Measurements from ENCODE around the gene EDEM2.
"Not testable (repeated sequence)": the region's sequence is repeated elsewhere in the genome, so short reads cannot be mapped to it uniquely, and the experiment has no call there.

Gene EDEM2

GRCh38 chr20:35122756-35123405 is 24.3 kb downstream of the EDEM2 start:
- no peak for DNase-seq

GRCh38 chr20:35121186-35121585 is 25.9 kb downstream of the EDEM2 start:
- no peak for DNase-seq

GRCh38 chr20:35120012-35120701 is 27.0 kb downstream of the EDEM2 start:
- DNase-seq, result no peak

- DNase-seq, result no peak
Observed at GRCh38 chr20:35117629-35118028, 29.5 kb downstream of the EDEM2 start.

GRCh38 chr20:35117196-35117595 is 29.9 kb downstream of the EDEM2 start:
- no peak for DNase-seq

DNA sequence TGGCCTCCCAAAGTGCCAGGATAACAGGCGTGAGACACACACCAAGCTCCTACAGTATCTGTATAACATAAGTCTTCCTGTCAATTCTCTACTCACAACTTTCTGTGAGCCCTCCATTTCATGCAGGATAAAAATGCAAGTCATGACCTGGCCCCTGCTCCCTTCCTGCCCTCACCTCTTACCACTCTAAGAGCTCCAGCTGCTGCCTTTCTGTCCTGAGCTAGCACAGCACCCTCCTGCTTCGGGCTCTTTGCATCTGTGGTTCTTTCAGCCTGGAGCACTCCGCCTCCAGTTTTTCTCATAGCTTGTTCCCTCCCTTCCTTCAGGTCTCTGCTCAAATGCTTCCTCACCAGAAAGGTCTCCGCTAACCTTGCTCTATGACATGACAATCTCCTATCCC is 30.9 kb downstream of the EDEM2 start:
- DNase-seq, result no peak

DNA sequence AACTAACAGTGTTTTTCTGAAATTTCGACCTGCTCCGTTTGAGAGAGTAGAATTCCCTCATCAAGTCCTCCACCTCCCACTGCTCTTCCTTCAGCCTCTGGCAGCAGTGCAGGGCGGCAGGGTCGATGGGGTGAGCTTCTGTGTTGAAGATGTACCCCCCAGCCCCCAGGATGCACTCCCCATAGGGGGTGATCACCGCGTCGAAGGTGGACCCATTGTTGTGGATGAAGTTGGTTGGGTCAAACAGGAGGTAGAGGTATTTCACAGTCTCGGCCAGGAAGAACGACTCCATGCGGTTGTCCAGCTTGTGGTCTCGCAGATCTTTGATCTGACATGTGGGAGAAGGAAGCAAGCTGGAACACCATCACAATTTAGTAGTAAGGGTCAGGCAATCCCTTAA is 31.5 kb downstream of the EDEM2 start:
- DNase-seq, result no peak

GRCh38 chr20:35112276-35112675 is 34.9 kb downstream of the EDEM2 start:
- DNase-seq, result not testable (repeated sequence)

DNA sequence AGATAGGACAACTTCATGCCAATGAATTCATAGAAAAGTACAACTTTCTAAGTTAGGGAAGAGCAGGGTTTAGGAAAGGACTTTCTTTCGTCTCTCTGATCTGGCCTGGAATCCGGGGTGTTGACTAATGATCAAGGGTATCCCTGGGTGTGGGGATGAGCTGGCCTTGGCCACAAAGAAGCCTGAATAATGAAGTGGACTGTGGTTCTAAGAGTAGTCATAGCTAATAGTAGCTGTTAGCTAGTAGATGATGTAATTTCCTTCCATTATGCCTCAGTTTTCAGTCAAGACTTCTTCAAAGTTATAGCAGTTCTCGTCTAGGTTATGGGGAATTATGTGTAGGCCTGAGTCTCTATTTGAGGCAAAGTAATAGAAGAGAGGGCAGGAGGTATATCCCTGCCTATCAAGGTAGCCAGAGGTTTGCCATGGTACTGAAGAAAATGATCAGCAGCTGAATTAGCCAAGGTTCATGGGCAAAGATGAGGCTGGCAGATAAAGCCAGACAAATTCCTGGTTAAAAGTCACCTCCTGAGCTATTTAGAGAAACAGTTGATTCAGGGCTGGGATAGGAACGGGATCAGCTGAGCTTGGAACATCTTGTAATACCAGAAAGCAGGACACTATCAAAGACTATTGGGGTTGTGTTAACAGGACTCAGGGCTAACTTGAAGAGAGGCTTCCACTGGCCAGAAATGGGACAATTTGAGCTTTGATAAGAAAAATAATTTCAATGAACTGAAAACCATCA is 35.8 kb downstream of the EDEM2 start:
- no peak for DNase-seq

- DNase-seq, result no peak
Observed at GRCh38 chr20:35108921-35109320, 38.2 kb downstream of the EDEM2 start.

GRCh38 chr20:35106827-35107380 is 40.2 kb downstream of the EDEM2 start:
- no peak for DNase-seq

GRCh38 chr20:35104685-35105295 is 42.3 kb downstream of the EDEM2 start:
- DNase-seq, result no peak

DNA sequence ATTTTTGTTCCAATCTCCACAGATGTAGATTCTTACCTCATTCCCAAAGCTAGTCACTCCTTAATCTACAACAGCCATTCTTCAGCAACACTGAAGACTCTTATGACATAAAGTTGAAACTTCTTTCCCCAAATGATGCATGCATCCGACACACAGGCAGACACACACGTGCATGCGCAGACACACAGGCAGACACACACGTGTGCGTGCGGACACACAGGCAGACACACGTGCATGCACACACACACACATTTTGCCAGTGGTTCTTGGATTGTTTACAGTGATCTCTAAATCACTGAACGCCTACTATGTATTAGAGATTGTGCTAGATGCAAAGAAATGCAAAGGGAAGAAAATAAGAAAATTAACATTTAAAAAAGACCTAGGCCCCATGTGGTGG is 45.5 kb downstream of the EDEM2 start:
- DNase-seq, result no peak

DNA sequence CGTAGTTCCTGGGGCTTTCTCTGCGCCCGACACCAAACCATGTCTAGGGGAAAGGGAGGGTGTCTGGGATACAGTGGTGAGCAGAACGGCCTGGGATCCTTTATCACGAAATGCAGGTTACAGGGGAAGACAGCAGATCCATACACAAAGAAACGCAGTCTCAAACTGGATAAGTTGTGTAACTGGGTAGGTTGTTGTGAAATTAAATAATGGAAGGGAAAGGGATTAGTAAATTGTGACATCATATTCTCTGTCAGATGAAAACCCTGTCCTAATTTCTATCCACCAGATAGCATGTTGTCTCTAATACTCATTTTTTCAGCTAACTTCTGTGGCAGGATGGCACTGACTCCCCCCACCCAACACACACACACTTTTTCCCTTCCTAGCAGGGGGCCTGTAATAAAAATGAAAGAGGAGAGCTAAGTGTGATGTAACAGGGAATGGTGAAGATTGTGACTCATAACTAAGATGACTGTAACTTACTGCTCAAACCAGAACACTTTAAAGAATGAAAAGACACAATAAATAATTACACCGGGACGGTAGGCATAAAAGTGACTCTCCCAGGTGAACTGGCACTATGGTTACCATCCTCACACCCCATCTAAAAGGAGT is 53.8 kb downstream of the EDEM2 start:
- DNase-seq, result no peak

- DNase-seq, result peak; percentile 51
Observed at GRCh38 chr20:35092524-35093266, 54.4 kb downstream of the EDEM2 start, which contains the start of gene TRPC4AP. Gene TRPC4AP (minus strand): TSS chr20:35092807. CDS start chr20:35092781, 26 bp downstream.

DNA sequence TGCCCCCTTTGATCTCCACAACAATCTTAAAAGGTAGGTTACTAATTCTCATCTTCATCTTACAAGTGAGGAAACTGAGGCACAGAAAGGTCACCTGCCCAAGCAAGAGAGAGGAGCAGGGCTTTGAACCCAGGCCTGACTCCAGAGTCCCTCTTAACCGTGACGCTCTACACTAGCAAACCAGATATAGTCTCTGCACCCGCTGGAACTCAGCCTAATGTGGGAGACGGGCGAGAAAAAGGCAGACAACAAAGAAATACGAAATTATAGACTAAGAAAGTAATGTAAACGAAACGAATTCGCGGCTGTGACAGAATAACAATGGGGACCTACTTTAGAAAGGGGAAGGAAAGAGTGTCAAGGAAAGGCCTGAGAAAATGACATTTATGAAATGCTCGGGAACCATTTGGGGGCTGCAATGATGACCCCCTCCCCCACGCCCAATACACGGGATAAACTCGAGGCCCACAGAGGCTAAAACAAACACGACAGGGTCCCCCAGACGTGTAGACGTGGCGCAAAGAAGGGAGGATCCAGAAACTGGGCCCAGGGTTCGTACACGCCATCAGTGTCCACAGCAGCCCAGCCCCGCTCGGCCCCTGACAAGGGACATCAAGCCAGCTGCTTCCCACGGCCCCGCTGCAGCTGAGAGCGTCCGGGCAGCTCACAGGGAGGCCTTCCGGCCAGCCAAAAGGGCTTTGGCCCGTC is 55.2 kb downstream of the EDEM2 start:
- DNase-seq, result no peak

DNA sequence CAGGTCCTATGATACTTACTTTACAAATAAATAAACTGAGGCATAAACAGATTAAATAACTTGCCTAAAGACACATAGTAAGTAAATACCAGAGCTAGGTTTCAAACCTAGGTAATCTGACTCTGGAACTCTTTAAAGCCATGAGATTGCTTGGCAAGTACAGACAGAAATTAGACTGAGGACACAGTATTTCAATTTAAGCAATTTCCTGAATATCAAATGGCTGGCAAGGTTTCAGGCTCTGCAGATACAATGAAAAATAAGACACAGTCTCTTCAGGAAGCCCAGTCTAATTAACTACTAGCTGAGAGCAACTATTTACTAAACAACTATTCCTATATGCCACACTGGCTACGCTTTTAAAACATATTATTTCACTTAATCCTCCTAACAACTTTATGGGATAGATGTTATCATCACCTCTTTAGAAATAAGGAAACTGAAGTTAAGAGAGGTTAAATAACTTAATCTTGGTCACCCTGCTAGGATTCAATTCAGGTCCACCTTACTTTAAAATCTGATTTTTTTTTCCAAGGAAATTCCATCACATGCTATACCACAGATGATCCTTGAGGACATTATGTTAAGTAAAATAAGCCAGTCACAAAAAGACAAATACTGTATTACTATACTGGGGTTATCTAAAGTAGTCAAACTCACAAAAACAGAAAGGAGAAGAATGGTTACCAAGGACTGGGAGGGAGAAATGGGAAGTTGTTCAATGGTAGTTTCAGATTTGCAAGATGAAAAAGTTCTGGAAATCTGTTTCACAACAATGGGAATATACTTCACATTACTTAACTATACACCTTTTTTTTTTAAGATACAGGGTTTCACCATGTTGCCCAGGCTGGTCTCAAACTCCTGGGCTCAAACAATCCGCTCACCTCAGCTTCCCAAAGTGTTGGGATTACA is 58.6 kb downstream of the EDEM2 start:
- no peak for DNase-seq

DNA sequence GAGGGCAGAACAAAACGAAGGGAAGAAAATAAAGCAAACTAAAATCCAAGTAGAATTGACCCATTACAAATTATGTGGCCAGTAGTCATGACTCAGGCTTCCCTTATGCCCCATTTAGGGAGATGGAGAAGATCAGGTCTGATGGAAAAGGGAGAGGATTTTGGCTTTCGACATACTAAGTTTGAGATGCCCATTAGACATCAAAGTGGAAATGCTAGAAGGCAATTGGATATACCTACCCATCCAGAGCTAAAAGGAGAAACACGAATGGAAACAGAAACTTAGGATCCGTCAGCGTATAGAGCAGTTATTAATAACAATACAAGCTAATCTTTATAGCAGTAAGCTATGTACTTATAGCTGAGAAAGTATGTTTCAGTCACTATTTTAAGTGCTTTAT is 59.3 kb downstream of the EDEM2 start:
- DNase-seq, result no peak

DNA sequence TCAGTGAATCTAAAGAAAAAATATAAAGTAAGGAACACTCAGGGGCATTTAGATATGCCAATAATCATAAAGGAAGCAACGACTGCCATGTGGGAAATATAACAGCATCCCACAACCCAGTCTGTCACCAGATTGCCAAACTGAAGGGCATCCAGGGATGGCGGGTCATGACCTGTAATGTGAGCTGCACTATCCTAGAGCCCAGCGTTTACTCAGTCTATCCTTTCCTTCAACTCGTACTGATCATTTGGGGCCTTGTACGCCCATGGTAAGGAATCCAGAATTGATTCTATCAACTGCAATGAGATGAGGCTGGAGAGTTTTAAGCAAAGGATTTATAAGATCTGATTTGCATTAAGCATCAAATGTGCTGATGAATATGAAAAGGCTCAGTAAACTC is 59.8 kb downstream of the EDEM2 start:
- no peak for DNase-seq

All from NCI-H524 treated with DMSO at 0.1 percent for 48 hours (cell line).